ENCODE measurements around the gene PSTPIP2. TPM values are rescaled to one million over a fixed set of nuclear protein-coding genes. Genes with fewer than 3 reads are reported as not detected.

PSTPIP2 gene
- total and polyA plus RNA-seq, 2 of the 8 experiments (the other 6 are each of a cell fraction or from before 2014, with no cell fraction given), result 1.8 to 2.4 TPM

GRCh38 chr18:46113751-46114150 lies 41.7 kb upstream of the PSTPIP2 start:
- H2BK5ac ChIP-seq (ENCODE audit: low read depth, low read length), result no peak overlapping the region
- H3K79me2 ChIP-seq (ENCODE audit: control insufficient read depth in 1 of 2, insufficient read depth in 2 of 2, low read length in 2 of 2), result no peaks in the 10 kb centered on the region
- no peak overlapping the region for H3K4me3 ChIP-seq (ENCODE audit: extremely low read depth in 1 of 4, insufficient read depth in 2 of 4, low read depth in 3 of 4, low read length in 4 of 4)
- H3K27ac ChIP-seq (ENCODE audit: low read depth, low read length), result no peak overlapping the region
- H3K4me1 ChIP-seq (replicated peaks in 1 of 4; ENCODE audit: control insufficient read depth in 3 of 4, insufficient read depth in 4 of 4, low read length in 3 of 4), result no peaks in the 10 kb centered on the region
- TF ChIP-seq HDAC6 (IDR thresholded peaks at IDR 0.05; ENCODE audit: low read depth, low read length), result no peak
- no peak for TF ChIP-seq CTBP2 (IDR thresholded peaks at IDR 0.05; ENCODE audit: borderline replicate concordance, insufficient read depth, insufficient read length, low read length)
- FAIRE-seq, result no peak
- no peak overlapping the region for H2AK5ac ChIP-seq (ENCODE audit: low read depth, low read length)
- H4K5ac ChIP-seq (ENCODE audit: insufficient read length, low read depth, low read length), result no peak overlapping the region
- H2BK120ac ChIP-seq (replicated peaks; ENCODE audit: low read depth, low read length), result no peak overlapping the region
- peaks cover 3 to 39% (median 18%) of the 10 kb centered on the region in 4 experiments; a peak in 5 of 8 replicates for H3K36me3 ChIP-seq (ENCODE audit: control insufficient read depth in 2 of 4, insufficient read depth in 4 of 4, low read length in 3 of 4)
- WGBS, 2 experiments (ENCODE audit: extremely low coverage in 1 of 2, insufficient coverage in 1 of 2, insufficient read length in 1 of 2, insufficient replicate concordance in 2 of 2, low coverage in 1 of 2, low lambda C conversion rate in 2 of 2, missing lambda C conversion rate in 1 of 2), result 100% methylated on average over 1 of the region's 1 CpG; no CpG with 5 or more reads in 1 of the 2 experiments
- no peak overlapping the region for H3K14ac ChIP-seq (ENCODE audit: insufficient read length)
- no peak overlapping the region for H4K8ac ChIP-seq (ENCODE audit: extremely low read depth, insufficient read depth, low read length)
- H2AFZ ChIP-seq (ENCODE audit: low read length), result no peak overlapping the region
- no peak overlapping the region for H4K91ac ChIP-seq (replicated peaks; ENCODE audit: insufficient read length, low read length)
- no peaks in the 10 kb centered on the region for H3K27me3 ChIP-seq (replicated peaks in 1 of 4; ENCODE audit: control insufficient read depth in 3 of 4, extremely low read depth in 1 of 4, insufficient read depth in 3 of 4, low read length in 3 of 4)
- CTCF ChIA-PET (ENCODE audit: partially characterized antibody), result interaction anchor here (0.8 kb wide), 1 partner anchor 35 kb away, joined by 3 read pairs; no protein-coding TSS in a partner anchor
- H3K56ac ChIP-seq (replicated peaks; ENCODE audit: insufficient read length, low read depth, low read length), result no peak overlapping the region
- no peak overlapping the region for H2BK15ac ChIP-seq (ENCODE audit: low read length)
- H3K79me1 ChIP-seq (ENCODE audit: low read depth, low read length), result no peaks in the 10 kb centered on the region; the same call in 1 of the 2 replicates
- H3K4ac ChIP-seq (replicated peaks; ENCODE audit: insufficient read length, low read depth, low read length), result no peak overlapping the region
- POLR2A ChIA-PET (ENCODE audit: partially characterized antibody), result interaction anchor here (0.8 to 1.2 kb wide), 4 partner anchors 9 to 59 kb away, joined by 3 to 4 read pairs (median 3); partner anchors contain the start of gene HAUS1
- H3K9me3 ChIP-seq (ENCODE audit: insufficient read depth in 2 of 2, low read depth in 1 of 2, low read length in 1 of 2), result no peaks in the 10 kb centered on the region
- no peaks in the 10 kb centered on the region for H3K23me2 ChIP-seq (ENCODE audit: low read depth, low read length)
- H2BK20ac ChIP-seq (ENCODE audit: low read length), result no peak overlapping the region
- no peak overlapping the region for H3K4me2 ChIP-seq (ENCODE audit: insufficient read depth in 1 of 2, low read depth in 2 of 2, low read length in 2 of 2)
- no peak overlapping the region for H2BK12ac ChIP-seq (ENCODE audit: low read depth, low read length)
- no peak for DNase-seq (ENCODE audit: low read depth in 1 of 2, low spot score in 2 of 2)
- no peak overlapping the region for H3K18ac ChIP-seq (ENCODE audit: extremely low read depth, low read length)
- H3K23ac ChIP-seq (ENCODE audit: insufficient read length), result no peak overlapping the region
- peaks cover 0 to 2% of the 10 kb centered on the region in 2 experiments for H4K20me1 ChIP-seq (replicated peaks in 1 of 2; ENCODE audit: control insufficient read depth in 1 of 2, insufficient read depth in 2 of 2, low read length in 2 of 2)
- no peak overlapping the region for H3K9ac ChIP-seq (replicated peaks in 1 of 4; ENCODE audit: extremely low read depth in 1 of 4, low read depth in 3 of 4, low read length in 3 of 4)
